ENCODE measurements around the gene RPS5. TPM values are rescaled to one million over a fixed set of nuclear protein-coding genes. Genes with fewer than 3 reads are reported as not detected.
A peak's percentile ranks its signal among the peaks of the same experiment; 100 is the strongest.
"Not testable (repeated sequence)": the region's sequence is repeated elsewhere in the genome, so short reads cannot be mapped to it uniquely, and the experiment has no call there.

RPS5 gene
- total RNA-seq (2014; rRNA removed; shearing (Covaris generic); ENCODE audit: low replicate concordance), result 6,081 and 7,190 TPM in 2 replicates

DNA sequence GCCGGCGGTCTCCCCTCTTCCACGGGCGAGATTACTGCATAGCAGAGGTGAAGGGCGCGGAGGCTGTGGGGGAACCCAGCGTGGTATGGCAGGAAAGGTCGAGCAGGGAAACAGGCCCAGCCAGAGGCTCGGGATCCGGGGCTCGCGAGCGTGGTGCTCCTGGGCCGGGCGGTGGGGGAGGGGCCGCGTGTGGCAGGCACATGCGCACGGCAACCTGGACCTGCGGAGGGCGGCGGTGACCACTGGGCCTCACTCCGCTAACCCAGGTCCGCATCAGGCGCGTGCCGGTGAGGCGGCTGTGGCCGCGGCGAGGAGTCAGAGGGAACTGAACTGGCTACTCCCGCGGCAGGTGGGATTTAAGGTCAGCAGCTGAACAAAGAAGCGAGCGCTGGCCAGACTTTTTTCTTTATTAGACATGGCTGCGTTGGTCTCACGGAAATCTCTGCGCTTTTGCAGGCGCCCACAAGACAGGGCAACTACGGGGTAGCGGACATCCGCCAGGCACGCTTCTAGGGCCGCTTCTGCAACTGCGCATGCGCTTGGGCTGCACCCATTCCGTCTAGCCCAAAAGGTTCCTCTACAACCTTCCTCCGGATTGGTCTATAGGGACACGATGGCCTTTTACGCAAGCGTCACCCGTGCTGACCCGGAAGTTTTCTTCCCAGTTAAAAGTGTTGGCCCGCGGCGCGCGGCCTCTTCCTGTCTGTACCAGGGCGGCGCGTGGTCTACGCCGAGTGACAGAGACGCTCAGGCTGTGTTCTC is at the start of gene RPS5:
RPS5 (plus strand) TSS at position 694 of the 762 bp plus-strand sequence. CDS start 869 bp downstream, outside the sequence.
- Histone ChIP-seq H3K4me3 (ENCODE audit: low read length) (peak within 1 kb of the TSS; percentile 82), H3K4me2 (ENCODE audit: low read depth, low read length, poor library complexity, severe bottlenecking) (peak within 1 kb of the TSS; percentile 79), H3K27me3 (ENCODE audit: low read length) (no peaks in the 10 kb centered on the region), H4K20me1 (ENCODE audit: insufficient read depth, low read depth, low read length) (peaks cover 34% of the 10 kb centered on the region), H3K9me3 (ENCODE audit: low read length) (no peaks in the 10 kb centered on the region), H3K9me2 (replicated peaks; ENCODE audit: insufficient read depth, low read length) (no peaks in the 10 kb centered on the region), H2AFZ (ENCODE audit: low read length) (no peak within 1 kb of the TSS; the same call in 1 of the 2 replicates), H3K79me2 (ENCODE audit: low read length) (peaks cover 75% of the 10 kb centered on the region), H3K4me1 (ENCODE audit: low read length) (peaks cover 49% of the 10 kb centered on the region), H3K27ac (ENCODE audit: low read length) (peak within 1 kb of the TSS; percentile 90), H3K9ac (ENCODE audit: low read length) (peak within 1 kb of the TSS; percentile 96), H3K36me3 (ENCODE audit: insufficient read depth, low read length) (peaks cover 27% of the 10 kb centered on the region)
- peak; percentile 100 for DNase-seq

GRCh38 chr19:58338336-58338735 is 48.7 kb upstream of the RPS5 start:
- Histone ChIP-seq H3K4me1 (ENCODE audit: low read length) (no peaks in the 10 kb centered on the region), H3K9me3 (ENCODE audit: low read length) (no peaks in the 10 kb centered on the region), H3K4me3 (ENCODE audit: low read length) (no peak overlapping the region), H4K20me1 (ENCODE audit: insufficient read depth, low read depth, low read length) (no peaks in the 10 kb centered on the region), H3K27ac (ENCODE audit: low read length) (no peak overlapping the region), H2AFZ (ENCODE audit: low read length) (no peak overlapping the region), H3K36me3 (ENCODE audit: insufficient read depth, low read length) (peaks cover 23% of the 10 kb centered on the region), H3K79me2 (ENCODE audit: low read length) (peaks cover 3% of the 10 kb centered on the region; the same call in 1 of the 2 replicates), H3K9me2 (replicated peaks; ENCODE audit: insufficient read depth, low read length) (no peaks in the 10 kb centered on the region), H3K27me3 (ENCODE audit: low read length) (no peaks in the 10 kb centered on the region), H3K9ac (ENCODE audit: low read length) (no peak overlapping the region), H3K4me2 (ENCODE audit: low read depth, low read length, poor library complexity, severe bottlenecking) (no peak overlapping the region)
- no peak for DNase-seq

DNA sequence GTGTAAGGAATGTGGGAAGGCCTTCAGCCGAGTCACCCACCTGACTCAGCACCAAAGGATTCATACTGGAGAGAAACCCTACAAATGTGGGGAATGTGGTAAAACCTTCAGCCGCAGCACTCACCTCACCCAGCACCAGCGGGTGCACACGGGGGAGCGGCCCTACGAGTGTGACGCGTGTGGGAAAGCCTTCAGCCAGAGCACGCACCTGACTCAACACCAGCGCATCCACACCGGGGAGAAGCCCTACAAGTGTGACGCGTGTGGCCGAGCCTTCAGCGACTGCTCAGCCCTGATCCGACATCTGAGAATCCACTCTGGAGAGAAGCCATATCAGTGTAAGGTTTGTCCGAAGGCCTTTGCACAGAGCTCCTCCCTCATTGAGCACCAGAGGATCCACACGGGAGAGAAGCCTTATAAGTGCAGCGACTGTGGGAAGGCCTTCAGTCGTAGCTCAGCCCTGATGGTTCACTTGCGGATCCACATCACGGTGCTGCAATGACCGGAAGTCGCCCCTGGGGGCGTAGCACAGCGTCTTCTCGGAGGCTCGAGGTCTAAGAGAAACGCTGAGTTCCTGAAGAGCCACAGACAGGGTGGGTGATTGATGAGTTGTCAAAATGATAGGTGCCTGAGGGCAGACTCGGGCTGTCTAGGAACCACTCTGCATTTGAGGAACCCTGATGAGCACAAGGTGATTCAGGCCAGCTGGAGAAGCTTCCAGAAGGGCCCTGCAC is 48.1 kb upstream of the RPS5 start:
- Histone ChIP-seq H3K9ac (ENCODE audit: low read length) (no peak overlapping the region), H3K9me2 (replicated peaks; ENCODE audit: insufficient read depth, low read length) (no peaks in the 10 kb centered on the region), H3K4me2 (ENCODE audit: low read depth, low read length, poor library complexity, severe bottlenecking) (no peak overlapping the region), H3K4me1 (ENCODE audit: low read length) (no peaks in the 10 kb centered on the region), H4K20me1 (ENCODE audit: insufficient read depth, low read depth, low read length) (no peaks in the 10 kb centered on the region), H3K4me3 (ENCODE audit: low read length) (no peak overlapping the region), H3K36me3 (ENCODE audit: insufficient read depth, low read length) (peaks cover 23% of the 10 kb centered on the region), H2AFZ (ENCODE audit: low read length) (no peak overlapping the region), H3K27me3 (ENCODE audit: low read length) (no peaks in the 10 kb centered on the region), H3K27ac (ENCODE audit: low read length) (no peak overlapping the region), H3K9me3 (ENCODE audit: low read length) (no peaks in the 10 kb centered on the region), H3K79me2 (ENCODE audit: low read length) (0 out of 2 replicates have a peak, but pooled peaks cover under 1% of the 10 kb centered on the region)
- no peak for DNase-seq

- Histone ChIP-seq H3K9ac (ENCODE audit: low read length) (no peak overlapping the region), H3K79me2 (ENCODE audit: low read length) (peaks cover 32% of the 10 kb centered on the region), H3K36me3 (ENCODE audit: insufficient read depth, low read length) (no peaks in the 10 kb centered on the region), H3K27ac (ENCODE audit: low read length) (no peak overlapping the region), H3K9me3 (ENCODE audit: low read length) (no peaks in the 10 kb centered on the region), H3K27me3 (ENCODE audit: low read length) (no peaks in the 10 kb centered on the region), H2AFZ (ENCODE audit: low read length) (no peak overlapping the region), H3K4me1 (ENCODE audit: low read length) (peaks cover 22% of the 10 kb centered on the region), H4K20me1 (ENCODE audit: insufficient read depth, low read depth, low read length) (no peaks in the 10 kb centered on the region), H3K4me3 (ENCODE audit: low read length) (no peak overlapping the region), H3K4me2 (ENCODE audit: low read depth, low read length, poor library complexity, severe bottlenecking) (no peak overlapping the region), H3K9me2 (replicated peaks; ENCODE audit: insufficient read depth, low read length) (no peaks in the 10 kb centered on the region)
- DNase-seq, result no peak
Measured at GRCh38 chr19:58345558-58345957, 41.5 kb upstream of the RPS5 start.

- Histone ChIP-seq H3K79me2 (ENCODE audit: low read length) (peaks cover 38% of the 10 kb centered on the region), H3K4me1 (ENCODE audit: low read length) (peaks cover 22% of the 10 kb centered on the region), H2AFZ (ENCODE audit: low read length) (peak overlapping the region; percentile 76), H3K27me3 (ENCODE audit: low read length) (no peaks in the 10 kb centered on the region), H3K9ac (ENCODE audit: low read length) (peak overlapping the region; percentile 88), H3K9me3 (ENCODE audit: low read length) (no peaks in the 10 kb centered on the region), H3K4me3 (ENCODE audit: low read length) (peak overlapping the region; percentile 88), H3K36me3 (ENCODE audit: insufficient read depth, low read length) (no peaks in the 10 kb centered on the region), H4K20me1 (ENCODE audit: insufficient read depth, low read depth, low read length) (no peaks in the 10 kb centered on the region), H3K27ac (ENCODE audit: low read length) (no peak overlapping the region), H3K4me2 (ENCODE audit: low read depth, low read length, poor library complexity, severe bottlenecking) (peak overlapping the region; percentile 77), H3K9me2 (replicated peaks; ENCODE audit: insufficient read depth, low read length) (no peaks in the 10 kb centered on the region)
- DNase-seq, result peak; percentile 95
Measured at GRCh38 chr19:58346961-58347929, 39.8 kb upstream of the RPS5 start.

DNA sequence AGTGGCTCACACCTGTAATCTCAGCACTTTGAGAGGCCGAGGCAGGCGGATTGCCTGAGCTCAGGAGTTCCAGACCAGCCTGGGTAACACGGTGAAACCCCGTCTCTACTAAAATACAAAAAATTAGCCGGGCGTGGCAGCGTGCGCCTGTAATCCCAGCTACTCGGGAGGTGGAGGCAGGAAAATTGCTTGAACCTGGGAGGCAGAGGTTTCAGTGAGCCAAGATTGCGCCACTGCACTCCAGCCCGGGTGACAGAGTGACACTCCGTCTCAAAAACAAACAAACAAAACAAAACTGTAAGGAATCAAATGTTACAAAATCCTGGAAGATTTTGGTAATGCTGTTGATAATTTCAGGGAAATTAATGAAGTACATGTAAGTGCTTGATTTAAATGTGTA is 39.0 kb upstream of the RPS5 start:
- not testable (repeated sequence) for DNase-seq; H3K9me2 ChIP-seq (replicated peaks; ENCODE audit: insufficient read depth, low read length); H4K20me1 ChIP-seq (ENCODE audit: insufficient read depth, low read depth, low read length); H3K27ac ChIP-seq (ENCODE audit: low read length); H3K27me3 ChIP-seq (ENCODE audit: low read length); H3K36me3 ChIP-seq (ENCODE audit: insufficient read depth, low read length); H3K9me3 ChIP-seq (ENCODE audit: low read length)
- peak overlapping the region; percentile 88 for H3K4me3 ChIP-seq (ENCODE audit: low read length)
- peak overlapping the region; percentile 88 for H3K9ac ChIP-seq (ENCODE audit: low read length)
- H3K4me1 ChIP-seq (ENCODE audit: low read length), result peaks cover 22% of the 10 kb centered on the region
- H3K79me2 ChIP-seq (ENCODE audit: low read length), result peaks cover 38% of the 10 kb centered on the region
- H3K4me2 ChIP-seq (ENCODE audit: low read depth, low read length, poor library complexity, severe bottlenecking), result peak overlapping the region; percentile 77
- peak overlapping the region; percentile 62 for H2AFZ ChIP-seq (ENCODE audit: low read length)

- no peak overlapping the region for H3K4me3 ChIP-seq (ENCODE audit: low read length)
- H3K27me3 ChIP-seq (ENCODE audit: low read length), result no peaks in the 10 kb centered on the region
- peaks cover 22% of the 10 kb centered on the region for H3K4me1 ChIP-seq (ENCODE audit: low read length)
- H3K9me2 ChIP-seq (replicated peaks; ENCODE audit: insufficient read depth, low read length), result no peaks in the 10 kb centered on the region
- H2AFZ ChIP-seq (ENCODE audit: low read length), result no peak overlapping the region
- H3K4me2 ChIP-seq (ENCODE audit: low read depth, low read length, poor library complexity, severe bottlenecking), result peak overlapping the region; percentile 77
- no peaks in the 10 kb centered on the region for H3K9me3 ChIP-seq (ENCODE audit: low read length)
- no peaks in the 10 kb centered on the region for H4K20me1 ChIP-seq (ENCODE audit: insufficient read depth, low read depth, low read length)
- no peak overlapping the region for H3K9ac ChIP-seq (ENCODE audit: low read length)
- H3K36me3 ChIP-seq (ENCODE audit: insufficient read depth, low read length), result no peaks in the 10 kb centered on the region
- H3K27ac ChIP-seq (ENCODE audit: low read length), result no peak overlapping the region
- no peak for DNase-seq
- peaks cover 38% of the 10 kb centered on the region for H3K79me2 ChIP-seq (ENCODE audit: low read length)
Measured at GRCh38 chr19:58349590-58349989, 37.5 kb upstream of the RPS5 start.
